Stimulated activated CD8-positive, alpha-beta memory T cell treated with anti-CD3 and anti-CD28 coated beads, Interleukin-4, amount 100 ng/mL, for 1 hour (primary cell): ENCODE measurements around the gene EEF1A1.
"Not testable (repeated sequence)": the region's sequence is repeated elsewhere in the genome, so short reads cannot be mapped to it uniquely, and the experiment has no call there.

ENCODE experiments used
- DNase-seq, 2 donors: peaks; one replicate each; pipeline ENCODE4 v3.0.0-alpha.2; 2020; ENCODE audit warnings: low read depth in 2 of 2, low spot score in 1 of 2

The EEF1A1 gene

DNA sequence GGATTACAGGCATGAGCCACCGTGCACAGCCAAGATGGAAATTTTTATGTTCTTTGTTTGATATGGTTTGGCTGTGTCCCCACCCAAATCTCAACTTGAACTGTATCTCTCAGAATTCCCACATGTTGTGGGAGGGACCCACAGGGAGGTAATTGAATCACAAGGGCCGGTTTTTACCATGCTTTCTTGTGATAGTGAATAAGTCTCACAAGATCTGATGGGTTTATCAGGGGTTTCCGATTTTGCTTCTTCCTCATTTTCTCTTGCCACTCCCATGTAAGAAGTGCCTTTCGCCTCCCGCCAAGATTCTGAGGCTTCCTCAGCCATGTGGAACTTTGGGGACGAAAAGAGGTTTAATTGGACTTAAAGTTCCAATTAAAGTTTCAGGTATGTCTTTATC is 14.6 kb downstream of the EEF1A1 start:
- no peak for DNase-seq

DNA sequence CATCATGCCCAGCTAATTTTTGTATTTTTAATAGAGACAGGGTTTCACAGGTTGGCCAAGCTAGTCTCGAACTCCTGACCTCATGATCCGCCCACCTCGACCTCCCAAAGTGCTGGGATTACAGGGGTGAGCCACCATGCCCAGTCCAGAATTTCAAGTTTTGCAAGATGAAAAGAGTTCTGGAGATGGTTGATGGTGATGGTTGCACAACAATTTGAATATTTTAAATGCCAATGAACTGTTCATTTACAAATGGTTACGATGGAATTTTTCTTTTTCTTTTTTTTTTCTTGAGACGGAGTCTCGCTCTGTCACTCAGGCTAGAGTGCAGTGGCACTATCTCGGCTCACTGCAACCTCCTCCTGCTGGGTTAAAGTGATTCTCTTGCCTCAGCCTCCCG is 15.1 kb downstream of the EEF1A1 start:
- DNase-seq: not testable (repeated sequence)

DNA sequence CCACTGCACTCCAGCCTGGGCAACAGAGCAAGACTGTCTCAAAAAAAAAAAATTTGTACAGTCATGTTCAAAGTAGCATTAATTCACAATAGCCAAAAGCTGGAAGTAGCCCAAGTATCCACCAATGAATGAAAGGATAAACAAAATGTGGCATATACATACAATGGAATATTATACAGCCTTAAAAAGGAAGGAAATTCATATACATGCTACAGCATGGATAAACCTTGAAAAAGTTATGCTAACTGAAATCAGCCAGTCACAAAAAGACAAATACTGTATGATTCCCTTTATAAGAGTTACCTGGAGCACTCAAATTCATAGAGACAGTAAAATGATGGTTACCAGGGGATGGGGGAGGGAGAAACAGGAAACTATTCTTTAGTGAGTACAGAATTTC is 15.7 kb downstream of the EEF1A1 start:
- DNase-seq: no peak

- no peak for DNase-seq
Measured at GRCh38 chr6:73504160-73504559, 16.7 kb downstream of the EEF1A1 start.

GRCh38 chr6:73503027-73503772 is 17.6 kb downstream of the EEF1A1 start:
- no peak for DNase-seq

- no peak for DNase-seq
Measured at GRCh38 chr6:73497915-73498314, 22.9 kb downstream of the EEF1A1 start.

DNA sequence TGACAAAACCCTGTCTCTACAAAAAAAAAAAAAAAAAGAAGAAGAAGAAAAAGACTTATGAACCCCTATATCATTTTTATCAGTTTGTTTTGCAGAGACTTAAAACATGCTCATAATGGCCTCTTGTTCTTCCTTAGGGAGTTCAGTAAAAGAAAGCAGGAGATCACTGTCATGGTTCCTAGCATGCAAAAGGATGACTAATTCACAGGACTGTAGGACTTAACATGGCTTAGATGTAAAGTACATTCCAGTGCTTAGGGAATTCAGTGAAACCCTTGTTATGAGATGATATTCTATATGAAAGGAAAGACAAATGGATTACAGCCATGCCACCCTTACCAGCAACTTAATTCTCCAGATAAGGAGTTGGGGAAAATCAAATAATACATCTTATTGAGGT is 29.5 kb downstream of the EEF1A1 start:
- no peak for DNase-seq

DNA sequence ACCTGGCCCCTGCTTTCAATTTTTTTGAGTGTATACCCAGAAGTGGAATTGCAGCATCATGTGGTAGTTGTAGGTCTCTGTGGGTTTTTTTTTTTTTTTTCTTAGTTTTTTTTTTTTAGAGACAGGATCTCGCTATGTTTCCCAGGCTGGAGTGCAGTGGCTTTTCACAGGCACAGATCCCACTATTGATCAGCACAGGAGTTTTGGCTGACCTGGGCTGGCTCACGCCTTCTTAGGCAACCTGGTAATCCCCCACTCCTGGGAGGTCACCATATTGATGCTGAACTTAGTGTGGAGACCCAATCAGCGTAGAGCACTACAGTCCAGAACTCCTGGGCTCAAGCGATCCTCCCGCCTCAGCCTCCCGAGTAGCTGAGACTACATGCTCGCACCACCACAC is 33.4 kb downstream of the EEF1A1 start:
- DNase-seq: no peak

- no peak for DNase-seq
Measured at GRCh38 chr6:73484438-73484837, 36.4 kb downstream of the EEF1A1 start.

DNA sequence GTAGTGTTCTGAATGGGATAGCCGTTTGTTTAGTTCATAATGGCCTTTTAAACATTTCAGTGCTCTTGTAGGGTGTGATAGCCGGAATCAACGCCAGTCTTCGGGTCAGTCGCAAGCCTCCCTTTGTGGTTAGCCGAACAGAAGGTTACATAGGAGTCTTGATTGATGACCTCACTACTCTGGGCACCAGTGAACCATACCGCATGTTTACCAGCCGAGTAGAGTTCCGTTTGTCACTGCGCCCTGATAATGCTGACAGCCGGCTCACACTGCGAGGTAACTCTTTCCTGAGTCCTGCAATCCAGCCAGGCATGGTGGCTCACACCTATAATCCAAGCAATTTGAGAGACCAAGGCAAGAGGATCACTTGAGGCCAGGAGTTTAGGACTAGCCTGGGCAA is 38.9 kb downstream of the EEF1A1 start:
- no peak for DNase-seq

DNA sequence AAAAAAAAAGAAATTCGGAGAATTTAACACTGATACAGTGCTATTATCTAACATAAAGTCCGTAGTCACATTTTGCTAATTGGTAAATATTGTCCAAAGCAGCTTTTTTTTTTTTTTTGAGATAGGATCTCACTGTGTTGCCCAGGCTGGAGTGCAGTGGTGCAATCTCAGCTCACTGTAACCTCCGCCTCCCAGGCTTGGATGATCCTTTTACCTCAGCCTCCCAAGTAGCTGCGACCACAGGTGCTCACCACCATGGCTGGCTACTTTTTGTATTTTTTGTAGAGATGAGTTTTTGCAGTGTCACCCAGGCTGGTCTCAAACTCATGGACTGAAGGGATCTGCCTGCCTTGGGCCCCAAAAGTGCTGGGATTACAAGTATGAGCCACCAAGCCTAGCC is 43.4 kb downstream of the EEF1A1 start:
- no peak for DNase-seq

- no peak for DNase-seq
Measured at GRCh38 chr6:73476723-73477122, 44.1 kb downstream of the EEF1A1 start.

GRCh38 chr6:73471686-73472290 is 49.0 kb downstream of the EEF1A1 start:
- no peak for DNase-seq
